Measurements from ENCODE around the gene SF3B6. TPM values are rescaled to one million over a fixed set of nuclear protein-coding genes. Genes with fewer than 3 reads are reported as not detected.

The SF3B6 gene
- total RNA-seq, 1 donor from 2014 or later: 102 TPM

DNA sequence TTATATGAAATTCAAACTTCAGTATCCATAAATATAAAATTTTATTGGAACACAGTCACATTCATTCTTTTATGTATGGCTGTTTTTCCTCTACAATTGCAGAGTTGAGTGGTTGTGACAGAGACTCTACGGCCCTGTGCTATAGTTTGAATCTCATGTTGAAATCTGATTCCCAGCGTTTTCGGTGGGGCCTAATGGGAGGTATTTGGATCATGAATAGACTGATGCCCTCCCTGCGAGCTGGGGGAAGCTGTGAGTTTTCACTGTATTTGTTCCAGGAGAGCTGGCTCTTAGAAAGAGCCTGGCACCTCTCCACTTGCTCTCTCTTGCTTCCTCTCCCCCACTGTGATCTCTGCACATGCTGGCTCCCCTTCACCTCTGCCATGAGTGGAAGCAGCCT, 45.3 kb upstream of the SF3B6 start:
- no peaks in the 10 kb centered on the region for H3K36me3 Mint-ChIP-seq
- H3K4me3 Mint-ChIP-seq: peak overlapping the region; percentile 25
- H3K9me3 Mint-ChIP-seq: no peaks in the 10 kb centered on the region
- peak overlapping the region; percentile 61 for H3K27ac Mint-ChIP-seq
- H3K4me1 Mint-ChIP-seq (ENCODE audit: unreplicated experiment): peaks cover 17% of the 10 kb centered on the region
- no peak for DNase-seq (ENCODE audit: extremely low spot score, unreplicated experiment)
- no peaks in the 10 kb centered on the region for H3K27me3 Mint-ChIP-seq
- TF ChIP-seq CTCF (conservative IDR thresholded peaks at IDR 0.05): no peak

DNA sequence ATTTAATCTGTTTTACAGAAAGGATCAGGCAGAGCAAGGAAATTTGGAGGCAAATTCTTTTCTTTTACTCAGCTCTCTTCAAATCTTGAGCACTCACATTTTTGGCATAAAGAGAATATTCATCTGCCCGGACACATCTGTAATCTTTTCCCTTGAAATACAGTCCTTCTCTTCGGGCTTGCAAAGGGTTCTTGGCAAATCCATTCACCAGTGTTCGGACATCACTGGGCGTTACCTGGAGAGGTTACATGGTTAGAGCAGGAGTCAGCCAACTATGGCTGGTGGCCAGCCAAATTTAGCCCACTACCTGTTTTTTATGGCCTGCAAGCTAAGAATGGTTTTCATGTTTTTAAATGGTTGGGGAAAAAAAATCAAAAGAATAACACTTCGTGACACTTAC, 44.9 kb upstream of the SF3B6 start:
- Mint-ChIP-seq H3K4me1 (ENCODE audit: unreplicated experiment) (peaks cover 17% of the 10 kb centered on the region), H3K27me3 (no peaks in the 10 kb centered on the region), H3K9me3 (no peaks in the 10 kb centered on the region), H3K4me3 (peak overlapping the region; percentile 32), H3K27ac (peak overlapping the region; percentile 27), H3K36me3 (no peaks in the 10 kb centered on the region)
- DNase-seq (ENCODE audit: extremely low spot score, unreplicated experiment): no peak
- TF ChIP-seq CTCF (conservative IDR thresholded peaks at IDR 0.05): no peak

GRCh38 chr2:24117902-24118301, 41.8 kb upstream of the SF3B6 start:
- TF ChIP-seq CTCF (conservative IDR thresholded peaks at IDR 0.05): no peak
- Mint-ChIP-seq H3K4me3 (no peak overlapping the region), H3K36me3 (no peaks in the 10 kb centered on the region), H3K27me3 (no peaks in the 10 kb centered on the region), H3K27ac (no peak overlapping the region), H3K9me3 (peaks cover 6% of the 10 kb centered on the region), H3K4me1 (ENCODE audit: unreplicated experiment) (peaks cover 10% of the 10 kb centered on the region)
- no peak for DNase-seq (ENCODE audit: extremely low spot score, unreplicated experiment)

DNA sequence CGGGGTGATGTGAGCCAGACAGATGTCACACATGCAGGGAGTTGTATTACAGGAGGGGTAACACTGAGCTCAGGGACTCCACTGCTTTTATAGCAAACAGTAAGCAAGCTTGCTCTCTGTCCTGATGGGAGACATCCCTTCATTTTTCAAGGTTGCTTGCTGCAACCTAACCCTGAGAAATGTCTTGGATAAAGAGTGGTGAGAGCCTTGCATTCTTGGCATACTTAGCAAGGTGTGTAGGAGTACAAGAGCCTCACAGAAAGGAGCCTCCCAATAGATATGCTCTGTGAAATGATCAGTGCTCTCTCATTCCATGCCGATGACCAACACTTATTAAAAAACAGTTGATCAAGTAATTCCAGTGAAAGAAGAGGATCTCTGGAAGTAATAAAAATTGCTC, 38.9 kb upstream of the SF3B6 start:
- DNase-seq (ENCODE audit: extremely low spot score, unreplicated experiment): no peak
- Mint-ChIP-seq H3K27ac (no peak overlapping the region), H3K36me3 (no peaks in the 10 kb centered on the region), H3K4me1 (ENCODE audit: unreplicated experiment) (peaks cover 9% of the 10 kb centered on the region), H3K9me3 (peaks cover 6% of the 10 kb centered on the region), H3K27me3 (no peaks in the 10 kb centered on the region), H3K4me3 (no peak overlapping the region)
- TF ChIP-seq CTCF (conservative IDR thresholded peaks at IDR 0.05): no peak

GRCh38 chr2:24111407-24111901, 35.3 kb upstream of the SF3B6 start:
- H3K27me3 Mint-ChIP-seq: no peaks in the 10 kb centered on the region
- H3K4me1 Mint-ChIP-seq (ENCODE audit: unreplicated experiment): peaks cover 9% of the 10 kb centered on the region
- H3K27ac Mint-ChIP-seq: peak overlapping the region; percentile 89
- no peaks in the 10 kb centered on the region for H3K36me3 Mint-ChIP-seq
- peaks cover 18% of the 10 kb centered on the region for H3K9me3 Mint-ChIP-seq
- no peak for DNase-seq (ENCODE audit: extremely low spot score, unreplicated experiment)
- peak overlapping the region; percentile 48 for H3K4me3 Mint-ChIP-seq
- TF ChIP-seq CTCF (conservative IDR thresholded peaks at IDR 0.05): no peak

Data from type B pancreatic cell (in vitro differentiated cells).